ENCODE results near the gene PRKCZ.

PRKCZ gene

GRCh38 chr1:2083666-2084065, 33.5 kb downstream of the PRKCZ start:
- H3K4me3 ChIP-seq (replicated peaks in 1 of 2; ENCODE audit: low read depth in 2 of 2, low read length in 2 of 2), result no peak overlapping the region
- TF ChIP-seq CTCF (IDR thresholded peaks at IDR 0.05; ENCODE audit: low read depth, low read length), result no peak
- no peak for DNase-seq (ENCODE audit: low read depth in 2 of 2)

- TF ChIP-seq CTCF (IDR thresholded peaks at IDR 0.05; ENCODE audit: low read depth, low read length), result no peak
- no peak overlapping the region for H3K4me3 ChIP-seq (replicated peaks in 1 of 2; ENCODE audit: low read depth in 2 of 2, low read length in 2 of 2)
- DNase-seq (ENCODE audit: low read depth in 2 of 2), result no peak
Measured at GRCh38 chr1:2084306-2084705, 34.1 kb downstream of the PRKCZ start.

GRCh38 chr1:2085080-2085479, 34.9 kb downstream of the PRKCZ start:
- no peak overlapping the region for H3K4me3 ChIP-seq (replicated peaks in 1 of 2; ENCODE audit: low read depth in 2 of 2, low read length in 2 of 2)
- TF ChIP-seq CTCF (IDR thresholded peaks at IDR 0.05; ENCODE audit: low read depth, low read length), result no peak
- DNase-seq (ENCODE audit: low read depth in 2 of 2), result no peak

- TF ChIP-seq CTCF (IDR thresholded peaks at IDR 0.05; ENCODE audit: low read depth, low read length), result no peak
- DNase-seq (ENCODE audit: low read depth in 2 of 2), result no peak
- H3K4me3 ChIP-seq (replicated peaks in 1 of 2; ENCODE audit: low read depth in 2 of 2, low read length in 2 of 2), result no peak overlapping the region
Measured at GRCh38 chr1:2086446-2087078, 36.4 kb downstream of the PRKCZ start.

- TF ChIP-seq CTCF (IDR thresholded peaks at IDR 0.05; ENCODE audit: low read depth, low read length), result no peak
Measured at GRCh38 chr1:2087766-2088165, 37.6 kb downstream of the PRKCZ start.

GRCh38 chr1:2088458-2088857, 38.2 kb downstream of the PRKCZ start:
- no peak overlapping the region for H3K4me3 ChIP-seq (replicated peaks in 1 of 2; ENCODE audit: low read depth in 2 of 2, low read length in 2 of 2)
- no peak for TF ChIP-seq CTCF (IDR thresholded peaks at IDR 0.05; ENCODE audit: low read depth, low read length)
- peak; percentile 64 to 78 for DNase-seq (ENCODE audit: low read depth in 2 of 2)

More at GRCh38 chr1:2087766-2088165, 37.6 kb downstream of the PRKCZ start:
- no peak overlapping the region for H3K4me3 ChIP-seq (replicated peaks in 1 of 2; ENCODE audit: low read depth in 2 of 2, low read length in 2 of 2)
- no peak for DNase-seq (ENCODE audit: low read depth in 2 of 2)

GRCh38 chr1:2089051-2089450, 38.8 kb downstream of the PRKCZ start:
- H3K4me3 ChIP-seq (replicated peaks in 1 of 2; ENCODE audit: low read depth in 2 of 2, low read length in 2 of 2), result no peak overlapping the region
- DNase-seq (ENCODE audit: low read depth in 2 of 2), result no peak
- no peak for TF ChIP-seq CTCF (IDR thresholded peaks at IDR 0.05; ENCODE audit: low read depth, low read length)
